ENCODE data around the gene CHFR. TPM values are rescaled to one million over a fixed set of nuclear protein-coding genes. Genes with fewer than 3 reads are reported as not detected.
"Not testable (repeated sequence)": the region's sequence is repeated elsewhere in the genome, so short reads cannot be mapped to it uniquely, and the experiment has no call there.

Gene CHFR
- total RNA-seq, 1 donor from 2014 or later: 23.2 TPM

GRCh38 chr12:132807295-132808092 is 79.9 kb downstream of the CHFR start:
- no peak for DNase-seq

GRCh38 chr12:132806857-132807256 is 80.5 kb downstream of the CHFR start:
- DNase-seq: no peak

DNA sequence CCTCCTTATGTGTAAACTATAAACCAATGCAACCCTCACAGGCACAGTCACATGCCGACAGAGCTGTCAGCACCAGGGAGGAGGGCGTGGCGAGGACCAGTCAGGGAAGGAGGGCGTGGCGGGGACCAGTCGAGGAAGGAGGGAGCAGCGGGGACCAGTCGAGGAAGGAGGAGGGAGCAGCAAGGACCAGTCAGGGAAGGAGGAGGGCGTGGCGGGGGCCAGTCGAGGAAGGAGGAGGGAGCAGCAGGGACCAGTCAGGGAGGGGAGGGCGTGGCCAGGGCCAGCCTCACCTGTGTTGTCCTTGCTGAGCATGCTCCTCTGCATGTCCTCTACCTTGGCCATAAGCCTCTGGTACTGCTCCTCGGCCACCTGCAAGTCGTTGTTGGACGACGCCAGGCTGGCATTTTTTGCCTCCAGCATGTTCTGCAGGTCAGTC is 83.0 kb downstream of the CHFR start:
- DNase-seq: no peak

DNA sequence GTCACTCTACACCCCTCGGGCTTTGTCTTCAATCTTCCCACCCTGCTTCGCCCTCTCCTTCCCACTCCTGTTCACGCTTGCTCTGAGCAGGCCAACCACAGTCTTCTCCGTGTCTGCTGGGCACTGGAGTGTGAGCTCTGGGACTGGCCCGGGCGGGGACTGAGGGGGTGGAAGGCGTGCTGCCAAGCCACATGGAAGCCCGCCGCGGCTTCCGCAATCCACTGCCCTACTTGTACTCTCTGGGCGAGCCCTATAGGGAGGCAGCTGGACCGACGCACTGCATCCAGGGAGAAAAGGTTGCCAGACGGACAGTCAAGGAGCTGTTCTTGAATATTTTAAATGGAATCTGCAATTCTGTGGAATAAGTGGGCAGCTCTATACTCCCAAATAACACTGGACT is 83.5 kb downstream of the CHFR start:
- DNase-seq: no peak

DNA sequence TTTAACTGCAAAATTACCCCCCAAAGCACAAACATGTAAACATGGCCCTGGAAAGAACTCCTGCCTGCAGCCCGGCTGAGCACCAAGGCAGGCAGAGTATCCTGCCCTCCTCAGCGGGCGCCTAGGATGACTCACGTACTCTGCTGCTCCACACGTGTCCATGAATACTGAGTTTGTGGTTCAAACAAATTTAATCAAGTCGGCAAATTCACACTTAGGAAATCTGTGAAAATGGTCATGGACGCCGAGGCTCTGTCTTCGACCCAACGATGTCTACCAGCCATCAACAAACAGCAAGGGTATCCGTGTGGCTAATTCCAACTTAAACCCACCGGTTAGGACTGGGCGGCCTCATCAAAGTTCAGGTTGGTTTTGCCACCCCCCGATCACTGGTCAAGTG is 84.3 kb downstream of the CHFR start:
- DNase-seq: no peak

DNA sequence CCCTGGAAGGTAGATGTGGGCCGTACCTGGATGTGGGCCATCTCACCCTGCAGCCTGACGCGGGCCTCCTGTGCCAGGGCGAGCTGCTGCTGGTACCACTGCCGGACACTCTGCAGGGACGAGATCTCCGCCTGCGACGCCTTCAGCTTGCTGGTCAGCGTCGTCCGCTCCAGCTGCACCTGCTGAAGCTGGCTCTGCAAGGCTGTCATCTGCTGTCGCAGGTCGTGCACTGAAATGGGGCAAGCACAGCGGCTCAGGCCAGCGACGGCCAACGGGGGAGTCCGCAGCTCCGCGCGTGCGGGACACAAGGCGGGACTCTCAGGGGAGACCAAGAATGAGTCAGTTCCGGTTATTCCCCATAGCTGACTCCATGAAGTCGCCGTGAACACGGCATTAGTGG is 85.7 kb downstream of the CHFR start:
- DNase-seq: no peak

GRCh38 chr12:132798836-132799235 is 88.6 kb downstream of the CHFR start:
- DNase-seq: no peak

- no peak for DNase-seq
These were observed 89.4 kb downstream of the CHFR start for GRCh38 chr12:132797820-132798570.

GRCh38 chr12:132795847-132796246 is 91.6 kb downstream of the CHFR start:
- DNase-seq: no peak

- not testable (repeated sequence) for DNase-seq
These were observed 95.5 kb downstream of the CHFR start for GRCh38 chr12:132791940-132792339.

GRCh38 chr12:132789099-132789471 is 98.3 kb downstream of the CHFR start:
- no peak for DNase-seq

DNA sequence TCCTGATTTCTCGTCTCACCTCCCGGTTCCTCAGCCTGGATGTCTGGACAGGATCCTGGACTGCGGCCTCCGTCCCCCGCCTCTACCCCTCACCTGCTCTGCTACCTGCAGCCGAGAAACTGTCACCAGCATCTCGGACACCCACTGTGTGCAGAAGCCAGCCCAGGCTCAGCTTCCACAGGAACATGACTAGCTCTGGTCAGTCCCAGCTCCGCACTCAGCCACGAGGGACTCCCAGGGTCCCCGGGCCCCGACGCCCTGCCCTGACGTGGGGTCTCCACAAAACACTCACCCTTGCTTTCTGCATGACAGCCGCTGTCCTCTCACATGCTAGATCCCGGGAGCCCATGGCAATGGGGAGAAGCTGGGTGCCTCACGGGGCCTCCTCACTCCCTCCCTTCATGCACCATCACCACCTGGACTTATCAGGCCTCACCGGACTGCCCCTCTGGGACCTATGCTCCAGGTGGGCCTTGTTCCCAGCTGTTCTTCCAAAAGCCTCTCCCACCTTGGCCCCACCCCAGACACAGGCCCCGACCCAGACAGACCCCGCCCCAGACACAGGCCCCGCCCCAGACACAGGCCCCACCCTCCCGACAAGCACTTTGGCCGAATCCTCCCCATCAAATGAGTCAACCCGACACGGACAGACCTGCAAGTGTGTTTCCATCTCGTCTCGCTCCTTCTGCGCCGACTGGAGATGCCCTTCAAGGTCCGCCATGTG is 98.9 kb downstream of the CHFR start:
- no peak for DNase-seq

- DNase-seq: no peak
These were observed 99.5 kb downstream of the CHFR start for GRCh38 chr12:132787877-132788276.

- no peak for DNase-seq
These were observed 101.2 kb downstream of the CHFR start for GRCh38 chr12:132786192-132786591.

- no peak for DNase-seq
These were observed 102.8 kb downstream of the CHFR start for GRCh38 chr12:132784580-132784979.

GRCh38 chr12:132783917-132784531 is 103.4 kb downstream of the CHFR start:
- no peak for DNase-seq

Other genes starting within 250 kb of the CHFR start
- gene POLE, start 200.3 kb downstream of the CHFR start, total RNA-seq: 32.1 TPM
- gene PXMP2, start 200.0 kb downstream of the CHFR start, total RNA-seq: 31.5 TPM
- 24.1 TPM for gene PGAM5, start 176.8 kb downstream of the CHFR start, total RNA-seq
- gene ANKLE2, start 125.8 kb downstream of the CHFR start, total RNA-seq: 61.1 TPM
- gene GOLGA3, start 58.7 kb downstream of the CHFR start, total RNA-seq: 91.2 TPM
- 18.9 TPM for gene ZNF605, start 68.7 kb upstream of the CHFR start, total RNA-seq
- gene ZNF26, start 98.8 kb upstream of the CHFR start, total RNA-seq: 21.2 TPM
- 42.5 TPM for gene ZNF84, start 149.9 kb upstream of the CHFR start, total RNA-seq
- 21.2 TPM for gene ZNF140, start 193.3 kb upstream of the CHFR start, total RNA-seq
- 3.6 TPM for gene ZNF891, start 242.7 kb upstream of the CHFR start, total RNA-seq
- 20.2 TPM for gene ZNF10, start 243.0 kb upstream of the CHFR start, total RNA-seq